ENCODE data around the gene DCAF7.

DCAF7 gene

GRCh38 chr17:63558441-63558840 is 8.2 kb downstream of the DCAF7 start:
- H3K9ac ChIP-seq = no peak overlapping the region
- H2AFZ ChIP-seq (ENCODE audit: low read depth) = no peak overlapping the region
- H3K4me3 ChIP-seq (IDR thresholded peaks at IDR 0.05; ENCODE audit: insufficient read depth, low read depth, low read length) = no peak overlapping the region
- no peak overlapping the region for H3K4me2 ChIP-seq
- peaks cover 85% of the 10 kb centered on the region for H3K79me2 ChIP-seq (ENCODE audit: insufficient read depth, low read depth)
- peaks cover 20% of the 10 kb centered on the region for H3K4me1 ChIP-seq (ENCODE audit: low read depth, poor library complexity, severe bottlenecking)
- TF ChIP-seq CTCF (conservative IDR thresholded peaks at IDR 0.05; ENCODE audit: low read depth, low read length) = no peak
- no peaks in the 10 kb centered on the region for H3K27me3 ChIP-seq (ENCODE audit: insufficient read depth, low read depth)
- H3K36me3 ChIP-seq (ENCODE audit: insufficient read depth) = no peaks in the 10 kb centered on the region
- peaks cover 10% of the 10 kb centered on the region; the same call in 1 of the 2 replicates for H4K20me1 ChIP-seq (ENCODE audit: insufficient read depth)
- H3K27ac ChIP-seq = no peak overlapping the region

- H3K79me2 ChIP-seq (ENCODE audit: insufficient read depth, low read depth) = peaks cover 77% of the 10 kb centered on the region; the same call in 1 of the 2 replicates
- no peak overlapping the region for H2AFZ ChIP-seq (ENCODE audit: low read depth)
- H3K9ac ChIP-seq = no peak overlapping the region
- peaks cover 7% of the 10 kb centered on the region for H3K4me1 ChIP-seq (ENCODE audit: low read depth, poor library complexity, severe bottlenecking)
- TF ChIP-seq CTCF (conservative IDR thresholded peaks at IDR 0.05; ENCODE audit: low read depth, low read length) = no peak
- H4K20me1 ChIP-seq (ENCODE audit: insufficient read depth) = peaks cover 5% of the 10 kb centered on the region; the same call in 1 of the 2 replicates
- no peaks in the 10 kb centered on the region for H3K27me3 ChIP-seq (ENCODE audit: insufficient read depth, low read depth)
- no peaks in the 10 kb centered on the region for H3K36me3 ChIP-seq (ENCODE audit: insufficient read depth)
- no peak overlapping the region for H3K4me3 ChIP-seq (IDR thresholded peaks at IDR 0.05; ENCODE audit: insufficient read depth, low read depth, low read length)
- H3K27ac ChIP-seq = no peak overlapping the region
- no peak overlapping the region for H3K4me2 ChIP-seq
These were observed 11.5 kb downstream of the DCAF7 start for GRCh38 chr17:63561819-63562218.

GRCh38 chr17:63563339-63563738 is 13.1 kb downstream of the DCAF7 start:
- no peak overlapping the region for H3K9ac ChIP-seq
- no peaks in the 10 kb centered on the region for H3K36me3 ChIP-seq (ENCODE audit: insufficient read depth)
- H4K20me1 ChIP-seq (ENCODE audit: insufficient read depth) = peaks cover 5% of the 10 kb centered on the region; the same call in 1 of the 2 replicates
- H3K27me3 ChIP-seq (ENCODE audit: insufficient read depth, low read depth) = no peaks in the 10 kb centered on the region
- no peaks in the 10 kb centered on the region for H3K4me1 ChIP-seq (ENCODE audit: low read depth, poor library complexity, severe bottlenecking)
- H3K4me2 ChIP-seq = no peak overlapping the region
- H2AFZ ChIP-seq (ENCODE audit: low read depth) = no peak overlapping the region
- no peak for TF ChIP-seq CTCF (conservative IDR thresholded peaks at IDR 0.05; ENCODE audit: low read depth, low read length)
- no peak overlapping the region for H3K4me3 ChIP-seq (IDR thresholded peaks at IDR 0.05; ENCODE audit: insufficient read depth, low read depth, low read length)
- H3K27ac ChIP-seq = no peak overlapping the region
- H3K79me2 ChIP-seq (ENCODE audit: insufficient read depth, low read depth) = peaks cover 63% of the 10 kb centered on the region; the same call in 1 of the 2 replicates

- H4K20me1 ChIP-seq (ENCODE audit: insufficient read depth) = peaks cover 5% of the 10 kb centered on the region; the same call in 1 of the 2 replicates
- H3K4me3 ChIP-seq (IDR thresholded peaks at IDR 0.05; ENCODE audit: insufficient read depth, low read depth, low read length) = no peak overlapping the region
- no peak overlapping the region for H3K9ac ChIP-seq
- H3K4me1 ChIP-seq (ENCODE audit: low read depth, poor library complexity, severe bottlenecking) = no peaks in the 10 kb centered on the region
- no peaks in the 10 kb centered on the region for H3K27me3 ChIP-seq (ENCODE audit: insufficient read depth, low read depth)
- peaks cover 61% of the 10 kb centered on the region; the same call in 1 of the 2 replicates for H3K79me2 ChIP-seq (ENCODE audit: insufficient read depth, low read depth)
- no peak overlapping the region for H3K4me2 ChIP-seq
- no peak for TF ChIP-seq CTCF (conservative IDR thresholded peaks at IDR 0.05; ENCODE audit: low read depth, low read length)
- H2AFZ ChIP-seq (ENCODE audit: low read depth) = no peak overlapping the region
- no peaks in the 10 kb centered on the region for H3K36me3 ChIP-seq (ENCODE audit: insufficient read depth)
- no peak overlapping the region for H3K27ac ChIP-seq
These were observed 14.3 kb downstream of the DCAF7 start for GRCh38 chr17:63564562-63564961.
